Cardiac muscle cell (in vitro differentiated cells and primary cell): Measurements from ENCODE around the gene MED16. TPM values are rescaled to one million over a fixed set of nuclear protein-coding genes. Genes with fewer than 3 reads are reported as not detected.

Experiments used
- DNase-seq, 2 donors: peaks; one replicate each; pipeline versions ENCODE4 v3.0.0 to v3.0.0-alpha.2; 2010 to 2017; ENCODE audit warnings: low read depth in 1 of 2, low spot score in 1 of 2
- H3K27ac ChIP-seq: fragments of 200-600 bp; sonication (generic); 2 replicates; pipeline ENCODE4 v1.5.1; 2016
- H3K27me3 ChIP-seq: fragments of 200-600 bp; sonication (generic); 2 replicates; pipeline ENCODE4 v1.6.0; 2016; ENCODE audit warnings: control low read depth
- H3K36me3 ChIP-seq: fragments of 200-600 bp; sonication (generic); 2 replicates; pipeline ENCODE4 v1.5.1; 2016; ENCODE audit warnings: control low read depth
- H3K4me1 ChIP-seq: fragments of 200-600 bp; sonication (generic); 2 replicates; pipeline ENCODE4 v1.8.1; 2017; ENCODE audit warnings: low read depth, mild to moderate bottlenecking, mixed run types
- H3K4me3 ChIP-seq: fragments of 200-600 bp; sonication (generic); 2 replicates; pipeline ENCODE4 v1.5.1; 2016; ENCODE audit warnings: mild to moderate bottlenecking
- H3K9me3 ChIP-seq: fragments of 200-600 bp; sonication (generic); 2 replicates; pipeline ENCODE4 v1.5.1; 2017; ENCODE audit warnings: low read depth, mild to moderate bottlenecking, control low read depth
- polyA plus RNA-seq: library from polyadenylated mRNA; unstranded; fragments of >200 nt; fragmentation: Nextera tagmentation; extraction: Ambion mirVana; gene quantifications from 2 replicates; pipeline ENCODE4 v1.2.1, GENCODE V29; 2016
- total RNA-seq: library from RNA; depleted of rRNA; stranded (reverse); fragments of >200 nt; gene quantifications from 2 replicates; pipeline ENCODE4 v1.2.3, GENCODE V29; 2016
- TF ChIP-seq, protein P1 (sequence below): IDR thresholded peaks from 2 replicates; pipeline ENCODE4 v1.5.1; 2012; ENCODE audit warnings: low read depth, mild to moderate bottlenecking, low read length

MED16 gene
- total and polyA plus RNA-seq, 2 experiments from 2014 or later, result 67.2 to 104 TPM

DNA sequence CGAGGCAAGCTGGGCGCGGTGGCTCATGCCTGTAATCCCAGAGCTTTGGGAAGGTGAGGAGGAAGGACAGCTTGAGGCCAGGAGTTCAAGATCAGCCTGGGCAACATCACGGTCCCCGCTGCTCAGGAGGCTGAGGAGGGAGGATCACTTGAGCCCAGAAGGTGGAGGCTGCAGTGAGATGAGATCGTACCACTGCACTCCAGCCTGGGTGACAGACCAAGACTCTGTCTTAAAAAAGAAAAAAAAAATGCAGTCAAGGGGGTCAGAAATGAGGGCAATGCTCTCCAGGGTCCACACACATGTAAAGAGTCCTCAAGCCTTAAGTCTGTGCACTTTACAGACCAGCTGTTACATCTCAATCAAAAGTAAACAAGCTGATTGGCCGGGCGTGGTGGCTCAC, 11.6 kb upstream of the MED16 start:
- Histone ChIP-seq H3K27me3 (no peaks in the 10 kb centered on the region), H3K4me1 (no peaks in the 10 kb centered on the region), H3K27ac (no peak overlapping the region), H3K36me3 (no peaks in the 10 kb centered on the region), H3K9me3 (no peaks in the 10 kb centered on the region), H3K4me3 (no peak overlapping the region)
- TF ChIP-seq, protein P1, sequence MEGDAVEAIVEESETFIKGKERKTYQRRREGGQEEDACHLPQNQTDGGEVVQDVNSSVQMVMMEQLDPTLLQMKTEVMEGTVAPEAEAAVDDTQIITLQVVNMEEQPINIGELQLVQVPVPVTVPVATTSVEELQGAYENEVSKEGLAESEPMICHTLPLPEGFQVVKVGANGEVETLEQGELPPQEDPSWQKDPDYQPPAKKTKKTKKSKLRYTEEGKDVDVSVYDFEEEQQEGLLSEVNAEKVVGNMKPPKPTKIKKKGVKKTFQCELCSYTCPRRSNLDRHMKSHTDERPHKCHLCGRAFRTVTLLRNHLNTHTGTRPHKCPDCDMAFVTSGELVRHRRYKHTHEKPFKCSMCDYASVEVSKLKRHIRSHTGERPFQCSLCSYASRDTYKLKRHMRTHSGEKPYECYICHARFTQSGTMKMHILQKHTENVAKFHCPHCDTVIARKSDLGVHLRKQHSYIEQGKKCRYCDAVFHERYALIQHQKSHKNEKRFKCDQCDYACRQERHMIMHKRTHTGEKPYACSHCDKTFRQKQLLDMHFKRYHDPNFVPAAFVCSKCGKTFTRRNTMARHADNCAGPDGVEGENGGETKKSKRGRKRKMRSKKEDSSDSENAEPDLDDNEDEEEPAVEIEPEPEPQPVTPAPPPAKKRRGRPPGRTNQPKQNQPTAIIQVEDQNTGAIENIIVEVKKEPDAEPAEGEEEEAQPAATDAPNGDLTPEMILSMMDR, result no peak
- DNase-seq, result no peak

DNA sequence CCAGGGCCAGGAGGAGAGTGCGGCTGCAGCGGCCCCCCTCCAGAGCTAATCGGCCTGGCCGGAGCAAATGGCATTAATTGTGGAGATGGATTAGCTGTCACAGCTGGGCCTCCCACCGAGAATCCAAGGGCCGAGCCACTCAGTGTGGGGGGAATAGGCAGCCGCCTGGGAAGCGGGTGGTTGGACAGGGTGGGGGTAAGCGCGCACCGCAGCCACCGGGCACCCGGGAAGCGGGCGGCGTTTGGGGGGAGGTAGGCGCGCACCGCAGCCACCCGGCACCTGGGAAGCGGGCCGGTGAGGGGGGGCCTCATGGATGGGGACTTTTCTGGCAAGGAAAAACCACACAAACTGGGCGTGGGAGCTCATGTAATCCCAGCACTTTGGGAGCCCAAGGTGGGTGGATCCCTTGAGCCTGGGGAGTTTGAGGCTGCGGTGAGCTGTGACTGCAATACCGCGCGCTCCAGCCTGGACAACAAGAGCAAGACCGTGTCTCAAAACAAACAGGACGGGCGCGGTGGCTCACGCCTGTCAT, 10.3 kb upstream of the MED16 start:
- no peak overlapping the region for H3K27ac ChIP-seq
- TF ChIP-seq, protein P1, result no peak
- no peaks in the 10 kb centered on the region for H3K9me3 ChIP-seq
- DNase-seq, result no peak
- no peak overlapping the region for H3K4me3 ChIP-seq
- no peaks in the 10 kb centered on the region for H3K4me1 ChIP-seq
- H3K36me3 ChIP-seq, result no peaks in the 10 kb centered on the region
- no peaks in the 10 kb centered on the region for H3K27me3 ChIP-seq

DNA sequence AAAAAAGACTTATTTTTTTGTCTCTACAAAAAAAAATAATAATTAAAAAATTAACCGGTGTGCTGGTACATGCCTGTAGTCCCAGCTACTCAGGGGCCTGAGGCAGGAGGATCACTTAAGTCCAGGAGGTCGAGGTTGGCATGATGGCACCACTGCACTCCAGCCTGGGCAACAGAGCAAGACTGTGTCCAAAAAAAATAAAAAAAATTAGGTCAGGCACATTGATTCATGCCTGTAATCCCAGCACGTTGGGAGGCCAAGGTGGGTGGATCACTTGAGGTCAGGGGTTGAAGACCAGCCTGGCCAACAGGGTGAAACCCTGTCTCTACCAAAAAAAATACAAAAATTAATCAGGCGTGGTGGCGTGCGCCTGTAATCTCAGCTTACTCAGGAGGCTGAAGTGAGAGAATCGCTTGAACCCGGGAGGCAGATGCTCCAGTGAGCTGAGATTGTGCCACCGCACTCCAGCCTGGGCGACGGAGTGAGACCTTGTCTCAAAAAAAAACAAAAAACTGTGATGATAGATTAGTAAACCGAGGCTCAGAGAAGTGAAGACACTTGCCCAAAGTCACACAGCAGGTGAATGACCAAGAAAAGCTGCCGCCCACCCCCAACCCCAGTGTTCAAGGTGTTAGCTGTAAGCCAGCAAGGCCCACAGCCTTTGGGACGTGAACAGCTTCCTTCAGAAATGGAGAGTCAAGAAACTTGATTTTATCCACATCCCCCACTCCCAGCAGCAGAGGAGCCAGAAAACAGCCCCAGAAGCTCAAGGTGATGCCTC, 9.6 kb upstream of the MED16 start:
- Histone ChIP-seq H3K4me1 (no peaks in the 10 kb centered on the region), H3K27ac (no peak overlapping the region), H3K36me3 (no peaks in the 10 kb centered on the region), H3K27me3 (no peaks in the 10 kb centered on the region), H3K9me3 (no peaks in the 10 kb centered on the region), H3K4me3 (no peak overlapping the region)
- TF ChIP-seq, protein P1, result no peak
- no peak for DNase-seq

DNA sequence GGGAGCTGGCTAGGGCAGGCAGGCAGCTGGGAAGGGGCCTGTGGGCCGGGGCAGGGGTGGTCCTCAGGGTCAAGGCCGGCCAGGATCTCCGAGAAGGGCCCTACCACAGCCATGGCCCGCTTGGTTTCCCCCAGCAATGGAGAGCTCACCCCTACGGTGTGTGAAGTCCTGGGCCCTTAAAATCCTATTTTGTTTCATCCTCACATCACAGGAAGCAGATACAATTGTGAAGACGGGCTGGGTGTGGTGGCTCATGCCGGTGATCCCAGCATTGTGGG, 9.0 kb upstream of the MED16 start:
- Histone ChIP-seq H3K27me3 (no peaks in the 10 kb centered on the region), H3K4me3 (no peak overlapping the region), H3K4me1 (no peaks in the 10 kb centered on the region), H3K27ac (no peak overlapping the region), H3K9me3 (no peaks in the 10 kb centered on the region), H3K36me3 (no peaks in the 10 kb centered on the region)
- TF ChIP-seq, protein P1, result no peak
- no peak for DNase-seq

DNA sequence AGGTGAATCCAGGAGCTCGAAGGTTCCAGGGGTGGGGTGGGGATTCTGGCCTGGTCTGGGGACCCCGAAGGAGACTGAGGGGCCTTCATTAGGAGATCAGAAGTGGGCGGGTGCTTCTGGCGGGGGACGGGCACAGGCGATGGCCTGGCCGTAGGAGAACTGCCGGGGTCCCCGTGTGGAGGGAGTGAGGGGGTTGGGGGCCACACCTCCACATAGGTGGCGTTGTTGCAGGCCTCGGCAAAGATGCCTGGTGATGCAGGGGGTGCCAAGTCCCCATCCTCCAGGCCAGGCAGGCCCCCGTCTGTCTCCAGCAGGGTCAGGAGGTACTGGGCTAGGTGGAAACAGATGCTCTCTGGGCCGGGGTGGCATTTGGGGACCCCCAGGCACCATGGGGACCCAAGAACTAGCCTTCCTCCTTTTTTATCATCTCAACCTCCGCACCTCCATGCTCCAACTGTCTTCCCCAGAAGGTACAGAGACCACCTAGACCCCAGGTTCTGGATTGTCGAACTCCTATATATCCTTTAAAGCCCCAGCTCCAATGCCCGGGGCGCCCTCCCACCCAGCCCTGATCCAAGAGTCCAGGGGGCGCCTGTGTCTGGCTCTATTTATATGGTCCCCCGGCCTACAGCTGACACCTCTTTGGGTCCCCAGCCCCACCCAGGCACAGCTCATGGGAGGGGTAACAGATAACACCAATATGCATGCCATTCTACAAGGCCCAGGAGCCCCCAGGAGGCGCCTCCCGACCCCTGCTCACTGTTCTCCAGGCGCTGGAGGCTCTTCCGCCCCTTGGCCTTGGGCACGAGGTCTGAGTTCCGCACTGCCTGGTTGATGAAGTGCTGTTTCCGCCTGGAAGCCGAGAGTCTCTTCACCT, 8.5 kb upstream of the MED16 start:
- Histone ChIP-seq H3K9me3 (no peaks in the 10 kb centered on the region), H3K4me3 (no peak overlapping the region), H3K4me1 (no peaks in the 10 kb centered on the region), H3K27me3 (no peaks in the 10 kb centered on the region), H3K36me3 (no peaks in the 10 kb centered on the region), H3K27ac (no peak overlapping the region)
- no peak for DNase-seq
- TF ChIP-seq, protein P1, result no peak
